Measurements from ENCODE around the gene NAT10.
"Not testable (repeated sequence)": the region's sequence is repeated elsewhere in the genome, so short reads cannot be mapped to it uniquely, and the experiment has no call there.

Gene NAT10

GRCh38 chr11:34075178-34075820 is 30.1 kb upstream of the NAT10 start:
- Mint-ChIP-seq H3K9me3 (no peaks in the 10 kb centered on the region), H3K4me3 (no peak overlapping the region), H3K36me3 (ENCODE audit: insufficient read depth) (peaks cover 61% of the 10 kb centered on the region), H3K27ac (ENCODE audit: low read depth) (peak overlapping the region; percentile 2), H3K4me1 (peaks cover 25% of the 10 kb centered on the region), H3K27me3 (no peaks in the 10 kb centered on the region)
- ATAC-seq (replicated peaks; ENCODE audit: extremely low read depth, poor library complexity, severe bottlenecking) (no peak), DNase-seq (ENCODE audit: low spot score in 2 of 2) (no peak)

- ATAC-seq (replicated peaks; ENCODE audit: extremely low read depth, poor library complexity, severe bottlenecking) (no peak), DNase-seq (ENCODE audit: low spot score in 2 of 2) (no peak)
- no peak overlapping the region for H3K27ac Mint-ChIP-seq (ENCODE audit: low read depth)
- H3K4me3 Mint-ChIP-seq: no peak overlapping the region
- peaks cover 26% of the 10 kb centered on the region for H3K4me1 Mint-ChIP-seq
- H3K27me3 Mint-ChIP-seq: no peaks in the 10 kb centered on the region
- H3K36me3 Mint-ChIP-seq (ENCODE audit: insufficient read depth): peaks cover 76% of the 10 kb centered on the region
- no peaks in the 10 kb centered on the region for H3K9me3 Mint-ChIP-seq
Measured at GRCh38 chr11:34080609-34081008, 24.8 kb upstream of the NAT10 start.

GRCh38 chr11:34084637-34085036 is 20.8 kb upstream of the NAT10 start:
- no peak overlapping the region for H3K4me3 Mint-ChIP-seq
- peaks cover 27% of the 10 kb centered on the region for H3K4me1 Mint-ChIP-seq
- H3K9me3 Mint-ChIP-seq: no peaks in the 10 kb centered on the region
- no peak for DNase-seq (ENCODE audit: low spot score in 2 of 2)
- no peak for ATAC-seq (replicated peaks; ENCODE audit: extremely low read depth, poor library complexity, severe bottlenecking)
- H3K36me3 Mint-ChIP-seq (ENCODE audit: insufficient read depth): peaks cover 85% of the 10 kb centered on the region
- H3K27me3 Mint-ChIP-seq: no peaks in the 10 kb centered on the region
- H3K27ac Mint-ChIP-seq (ENCODE audit: low read depth): peak overlapping the region; percentile 3

GRCh38 chr11:34086554-34087283 is 18.7 kb upstream of the NAT10 start:
- ATAC-seq (replicated peaks; ENCODE audit: extremely low read depth, poor library complexity, severe bottlenecking) (peak; percentile 86), DNase-seq (ENCODE audit: low spot score in 2 of 2) (no peak)
- Mint-ChIP-seq H3K9me3 (no peaks in the 10 kb centered on the region), H3K4me1 (peaks cover 27% of the 10 kb centered on the region), H3K4me3 (no peak overlapping the region), H3K27me3 (no peaks in the 10 kb centered on the region), H3K27ac (ENCODE audit: low read depth) (peak overlapping the region; percentile 67), H3K36me3 (ENCODE audit: insufficient read depth) (peaks cover 80% of the 10 kb centered on the region)

- peaks cover 83% of the 10 kb centered on the region for H3K36me3 Mint-ChIP-seq (ENCODE audit: insufficient read depth)
- no peak for ATAC-seq (replicated peaks; ENCODE audit: extremely low read depth, poor library complexity, severe bottlenecking)
- no peaks in the 10 kb centered on the region for H3K27me3 Mint-ChIP-seq
- H3K4me3 Mint-ChIP-seq: no peak overlapping the region
- peaks cover 5% of the 10 kb centered on the region for H3K4me1 Mint-ChIP-seq
- no peaks in the 10 kb centered on the region for H3K9me3 Mint-ChIP-seq
- DNase-seq (ENCODE audit: low spot score in 2 of 2): no peak
- no peak overlapping the region for H3K27ac Mint-ChIP-seq (ENCODE audit: low read depth)
Measured at GRCh38 chr11:34091825-34092224, 13.6 kb upstream of the NAT10 start.

GRCh38 chr11:34094900-34095299 is 10.5 kb upstream of the NAT10 start:
- not testable (repeated sequence) for ATAC-seq (replicated peaks; ENCODE audit: extremely low read depth, poor library complexity, severe bottlenecking); DNase-seq (ENCODE audit: low spot score in 2 of 2); H3K4me3 Mint-ChIP-seq; H3K27me3 Mint-ChIP-seq; H3K4me1 Mint-ChIP-seq; H3K9me3 Mint-ChIP-seq; H3K27ac Mint-ChIP-seq (ENCODE audit: low read depth)
- peaks cover 80% of the 10 kb centered on the region for H3K36me3 Mint-ChIP-seq (ENCODE audit: insufficient read depth)

- no peak overlapping the region for H3K4me3 Mint-ChIP-seq
- H3K27ac Mint-ChIP-seq (ENCODE audit: low read depth): no peak overlapping the region
- peaks cover 57% of the 10 kb centered on the region for H3K36me3 Mint-ChIP-seq (ENCODE audit: insufficient read depth)
- DNase-seq (ENCODE audit: low spot score in 2 of 2) (no peak), ATAC-seq (replicated peaks; ENCODE audit: extremely low read depth, poor library complexity, severe bottlenecking) (no peak)
- H3K27me3 Mint-ChIP-seq: no peaks in the 10 kb centered on the region
- H3K4me1 Mint-ChIP-seq: no peaks in the 10 kb centered on the region
- no peaks in the 10 kb centered on the region for H3K9me3 Mint-ChIP-seq
Measured at GRCh38 chr11:34098813-34099212, 6.6 kb upstream of the NAT10 start.

- ATAC-seq (replicated peaks; ENCODE audit: extremely low read depth, poor library complexity, severe bottlenecking): no peak
- H3K4me1 Mint-ChIP-seq: peaks cover 40% of the 10 kb centered on the region
- peak overlapping the region; percentile 93 for H3K4me3 Mint-ChIP-seq
- H3K27ac Mint-ChIP-seq (ENCODE audit: low read depth): peak overlapping the region; percentile 95
- DNase-seq (ENCODE audit: low spot score in 2 of 2): no peak
- no peaks in the 10 kb centered on the region for H3K9me3 Mint-ChIP-seq
- H3K27me3 Mint-ChIP-seq: no peaks in the 10 kb centered on the region
- peaks cover 44% of the 10 kb centered on the region for H3K36me3 Mint-ChIP-seq (ENCODE audit: insufficient read depth)
Measured at GRCh38 chr11:34104680-34105078, 750 bp upstream of the NAT10 start.

- ATAC-seq (replicated peaks; ENCODE audit: extremely low read depth, poor library complexity, severe bottlenecking): peak; percentile 22
- Mint-ChIP-seq H3K9me3 (no peaks in the 10 kb centered on the region), H3K27me3 (no peaks in the 10 kb centered on the region), H3K36me3 (ENCODE audit: insufficient read depth) (peaks cover 47% of the 10 kb centered on the region), H3K4me3 (peak overlapping the region; percentile 93), H3K27ac (ENCODE audit: low read depth) (peak overlapping the region; percentile 95), H3K4me1 (peaks cover 40% of the 10 kb centered on the region)
- DNase-seq (ENCODE audit: low spot score in 2 of 2): no peak
Measured at GRCh38 chr11:34105957-34106504, 602 bp downstream of the NAT10 start.

GRCh38 chr11:34111722-34112270 is 6.4 kb downstream of the NAT10 start:
- Mint-ChIP-seq H3K9me3 (no peaks in the 10 kb centered on the region), H3K4me1 (peaks cover 14% of the 10 kb centered on the region), H3K27me3 (no peaks in the 10 kb centered on the region), H3K36me3 (ENCODE audit: insufficient read depth) (peaks cover 71% of the 10 kb centered on the region), H3K4me3 (no peak overlapping the region), H3K27ac (ENCODE audit: low read depth) (no peak overlapping the region)
- DNase-seq (ENCODE audit: low spot score in 2 of 2) (no peak), ATAC-seq (replicated peaks; ENCODE audit: extremely low read depth, poor library complexity, severe bottlenecking) (no peak)

GRCh38 chr11:34114014-34114413 is 8.6 kb downstream of the NAT10 start:
- Mint-ChIP-seq H3K4me3 (no peak overlapping the region), H3K4me1 (peaks cover 7% of the 10 kb centered on the region), H3K27ac (ENCODE audit: low read depth) (no peak overlapping the region), H3K9me3 (no peaks in the 10 kb centered on the region), H3K36me3 (ENCODE audit: insufficient read depth) (peaks cover 80% of the 10 kb centered on the region), H3K27me3 (no peaks in the 10 kb centered on the region)
- DNase-seq (ENCODE audit: low spot score in 2 of 2): no peak
- no peak for ATAC-seq (replicated peaks; ENCODE audit: extremely low read depth, poor library complexity, severe bottlenecking)

GRCh38 chr11:34114471-34114870 is 9.0 kb downstream of the NAT10 start:
- peaks cover 2% of the 10 kb centered on the region for H3K4me1 Mint-ChIP-seq
- H3K4me3 Mint-ChIP-seq: no peak overlapping the region
- DNase-seq (ENCODE audit: low spot score in 2 of 2): no peak
- no peaks in the 10 kb centered on the region for H3K9me3 Mint-ChIP-seq
- no peaks in the 10 kb centered on the region for H3K27me3 Mint-ChIP-seq
- H3K27ac Mint-ChIP-seq (ENCODE audit: low read depth): no peak overlapping the region
- ATAC-seq (replicated peaks; ENCODE audit: extremely low read depth, poor library complexity, severe bottlenecking): no peak
- H3K36me3 Mint-ChIP-seq (ENCODE audit: insufficient read depth): peaks cover 78% of the 10 kb centered on the region

GRCh38 chr11:34120651-34121050 is 15.2 kb downstream of the NAT10 start:
- no peak for DNase-seq (ENCODE audit: low spot score in 2 of 2)
- peaks cover 75% of the 10 kb centered on the region for H3K36me3 Mint-ChIP-seq (ENCODE audit: insufficient read depth)
- no peaks in the 10 kb centered on the region for H3K9me3 Mint-ChIP-seq
- ATAC-seq (replicated peaks; ENCODE audit: extremely low read depth, poor library complexity, severe bottlenecking): no peak
- H3K4me3 Mint-ChIP-seq: no peak overlapping the region
- H3K27me3 Mint-ChIP-seq: no peaks in the 10 kb centered on the region
- peaks cover 6% of the 10 kb centered on the region for H3K4me1 Mint-ChIP-seq
- H3K27ac Mint-ChIP-seq (ENCODE audit: low read depth): peak overlapping the region; percentile 33

Data from central memory CD8-positive, alpha-beta T cell (primary cell).